GM23338 (cell line): ENCODE measurements around the gene PTPN9.

Experiments
- CREB1 ChIP-seq: fragments of 250-450 bp; sonication (Bioruptor Pico); IDR thresholded peaks from 2 replicates; pipeline ENCODE4 v1.5.0; 2020; ENCODE audit warnings: low read depth, mild to moderate bottlenecking, moderate library complexity
- CTCF ChIP-seq, 2 experiments: fragments of 200-600 bp in 1 of 2; sonication (generic) in 1 of 2; conservative IDR thresholded peaks; 2 replicates each; pipeline versions ENCODE4 v1.5.1 to v1.6.1; 2016 to 2017; ENCODE audit warnings: antibody characterized with exemption in 2 of 2, low read depth in 2 of 2, mild to moderate bottlenecking in 2 of 2, moderate library complexity in 1 of 2
- EZH2 ChIP-seq: fragments of 200-600 bp; sonication (generic); IDR thresholded peaks from one replicate; pipeline ENCODE4 v1.8.0; 2017; ENCODE audit warnings: antibody characterized with exemption, mild to moderate bottlenecking, low read depth; ENCODE audit not compliant: unreplicated experiment
- EZH2phosphoT487 ChIP-seq: fragments of 200-600 bp; sonication (generic); IDR thresholded peaks from one replicate; pipeline ENCODE4 v1.8.1; 2018; ENCODE audit warnings: antibody characterized with exemption; ENCODE audit not compliant: unreplicated experiment
- POLR2AphosphoS5 ChIP-seq: IDR thresholded peaks from 2 replicates; pipeline ENCODE4 v1.6.1; 2016; ENCODE audit warnings: antibody characterized with exemption, low read depth
- REST ChIP-seq: IDR thresholded peaks from one replicate; pipeline ENCODE4 v1.6.1; 2018; ENCODE audit warnings: antibody characterized with exemption; ENCODE audit not compliant: unreplicated experiment
- ZNF114 ChIP-seq: fragments of 250-450 bp; sonication (Bioruptor Pico); IDR thresholded peaks from 2 replicates; pipeline ENCODE4 v1.5.0; 2020; ENCODE audit warnings: mild to moderate bottlenecking, moderate library complexity
- ZNF331 ChIP-seq: fragments of 250-450 bp; sonication (Bioruptor Pico); IDR thresholded peaks from 2 replicates; pipeline ENCODE4 v1.5.0; 2020; ENCODE audit warnings: low read depth, mild to moderate bottlenecking, moderate library complexity
- TF ChIP-seq, protein P1 (sequence below): IDR thresholded peaks from 2 replicates; pipeline ENCODE4 v1.6.1; 2016; ENCODE audit warnings: antibody characterized with exemption

DNA sequence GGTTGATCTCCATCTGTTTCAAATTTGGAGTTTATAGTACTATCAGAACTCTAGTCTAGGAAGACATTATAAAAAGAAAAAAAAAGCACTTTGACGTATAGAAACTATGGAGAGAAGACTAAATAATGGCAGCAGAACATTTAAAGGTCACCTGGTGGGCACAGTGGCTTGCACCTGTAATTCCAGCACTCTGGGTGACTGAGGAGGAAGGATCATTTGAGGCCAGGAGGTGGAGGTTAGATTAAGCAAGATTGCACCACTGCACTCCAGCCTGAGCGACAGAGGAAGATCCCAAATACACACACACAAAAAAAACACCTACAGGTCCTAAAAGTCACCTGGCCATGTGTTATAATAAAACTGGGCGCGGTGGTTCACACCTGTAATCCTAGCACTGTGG, 141.4 kb downstream of the PTPN9 start:
- no peak for TF ChIP-seq CTCF (conservative IDR thresholded peaks at IDR 0.05; ENCODE audit: low read depth in 2 of 2)
- TF ChIP-seq POLR2AphosphoS5 = no peak
- TF ChIP-seq EZH2phosphoT487 = no peak
- TF ChIP-seq REST = no peak
- no peak for TF ChIP-seq ZNF114
- TF ChIP-seq EZH2 = no peak
- no peak for TF ChIP-seq CREB1
- TF ChIP-seq, protein P1, sequence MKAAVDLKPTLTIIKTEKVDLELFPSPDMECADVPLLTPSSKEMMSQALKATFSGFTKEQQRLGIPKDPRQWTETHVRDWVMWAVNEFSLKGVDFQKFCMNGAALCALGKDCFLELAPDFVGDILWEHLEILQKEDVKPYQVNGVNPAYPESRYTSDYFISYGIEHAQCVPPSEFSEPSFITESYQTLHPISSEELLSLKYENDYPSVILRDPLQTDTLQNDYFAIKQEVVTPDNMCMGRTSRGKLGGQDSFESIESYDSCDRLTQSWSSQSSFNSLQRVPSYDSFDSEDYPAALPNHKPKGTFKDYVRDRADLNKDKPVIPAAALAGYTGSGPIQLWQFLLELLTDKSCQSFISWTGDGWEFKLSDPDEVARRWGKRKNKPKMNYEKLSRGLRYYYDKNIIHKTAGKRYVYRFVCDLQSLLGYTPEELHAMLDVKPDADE = no peak
- no peak for TF ChIP-seq ZNF331
